K562 (cell line): ENCODE data around the gene MYMX. TPM values are rescaled to one million over a fixed set of nuclear protein-coding genes. Genes with fewer than 3 reads are reported as not detected.

Experiments
- ATAC-seq: fragments of 200-7000 bp; cut with Tn5 transposase; 3 replicates; pipeline ENCODE4 v1.9.1; 2020; ENCODE audit warnings: moderate library complexity
- BruUV-seq: library from RNA; stranded (reverse); fragments of 400-500 nt; replicated peaks from 2 replicates; lab custom pipeline; 2021; lab: Mats Ljungman, UMichigan
- CTCF ChIA-PET: fragments of 300-600 bp; formaldehyde crosslinking; extraction: SDS; loops from one replicate; lab custom pipeline; 2021; ENCODE audit warnings: low intra/inter-chr PET ratio; lab: Yijun Ruan, JAX
- POLR2A ChIA-PET: fragments of 300-600, 350-650 bp; sonication (Branson Sonifier 250); formaldehyde crosslinking; extraction: SDS; loops from one replicate; lab custom pipeline; 2021; ENCODE audit warnings: antibody characterized with exemption, inconsistent platforms; lab: Yijun Ruan, JAX
- DNase-seq, 4 experiments: peaks; one replicate each; pipeline versions ENCODE4 v3.0.0 to v3.0.0-alpha.2; 2011 to 2018; ENCODE audit warnings: low spot score in 3 of 4, mixed read lengths in 3 of 4; ENCODE audit errors: extremely low read depth in 1 of 4
- FAIRE-seq: peaks from 2 replicates; lab custom pipeline; 2011; peaks lifted over from hg19 to GRCh38; lab: Jason Lieb, UNC
- H2AFZ ChIP-seq: 2 replicates; pipeline ENCODE4 v1.6.0; 2011; ENCODE audit warnings: low read depth, low read length, control low read depth, inconsistent platforms
- H3K27ac ChIP-seq: fragments of 200-600 bp; 3 replicates; pipeline ENCODE4 v1.8.0; 2011; ENCODE audit warnings: low read depth, mild to moderate bottlenecking, control low read depth, inconsistent platforms, low read length, moderate library complexity, mixed read lengths; ENCODE audit errors: extremely low read depth
- H3K27me3 ChIP-seq, 2 experiments: fragments of 300-600 bp in 1 of 2; 2 replicates in 1 of 2; 3 replicates in 1 of 2; pipeline versions ENCODE4 v1.6.0 to v1.8.0; 2011; ENCODE audit warnings: inconsistent platforms in 2 of 2, low read length in 2 of 2, mild to moderate bottlenecking in 1 of 2, mixed read lengths in 1 of 2, moderate library complexity in 1 of 2; ENCODE audit not compliant: control insufficient read depth in 2 of 2, insufficient read depth in 2 of 2
- H3K36me3 ChIP-seq: fragments of 300-600 bp; 3 replicates; pipeline ENCODE4 v1.8.0; 2011; ENCODE audit warnings: mild to moderate bottlenecking, low read length, inconsistent platforms; ENCODE audit not compliant: control insufficient read depth, insufficient read depth
- H3K4me1 ChIP-seq, 2 experiments: fragments of 200-600 bp in 1 of 2; replicated peaks in 1 of 2; 2 replicates in 1 of 2; 3 replicates in 1 of 2; pipeline versions ENCODE4 v1.5.1 to v1.8.0; 2011; ENCODE audit warnings: inconsistent platforms in 2 of 2, low read length in 2 of 2, mild to moderate bottlenecking in 1 of 2, mixed read lengths in 1 of 2, moderate library complexity in 1 of 2; ENCODE audit not compliant: control insufficient read depth in 2 of 2, insufficient read depth in 2 of 2
- H3K4me2 ChIP-seq: 2 replicates; pipeline ENCODE4 v1.6.1; 2011; ENCODE audit warnings: low read length, control low read depth, inconsistent platforms, mixed read lengths; ENCODE audit not compliant: insufficient read depth
- H3K4me3 ChIP-seq: fragments of 200-600 bp; sonication (generic), shearing (Covaris generic); 2 replicates; pipeline ENCODE4 v1.5.1; 2016; ENCODE audit warnings: control low read depth, inconsistent platforms
- H3K79me2 ChIP-seq: fragments of 200-600 bp; 3 replicates; pipeline ENCODE4 v1.8.0; 2011; ENCODE audit warnings: low read length, inconsistent platforms; ENCODE audit not compliant: control insufficient read depth, insufficient read depth
- H3K9ac ChIP-seq, 2 experiments: 2 replicates each; pipeline versions ENCODE4 v1.6.0 to v1.6.1; 2011; ENCODE audit warnings: low read depth in 2 of 2, low read length in 2 of 2, control low read depth in 1 of 2, inconsistent platforms in 1 of 2, mild to moderate bottlenecking in 1 of 2, mixed read lengths in 1 of 2; ENCODE audit not compliant: insufficient read depth in 1 of 2
- H3K9me1 ChIP-seq: one replicate; pipeline ENCODE4 v1.6.0; 2011; ENCODE audit warnings: inconsistent platforms, mild to moderate bottlenecking, low read length, moderate library complexity; ENCODE audit not compliant: control insufficient read depth, insufficient read depth
- H3K9me3 ChIP-seq: replicated peaks from 2 replicates; pipeline ENCODE4 v1.5.1; 2011; ENCODE audit warnings: low read depth, low read length, inconsistent platforms; ENCODE audit not compliant: control insufficient read depth, insufficient read depth
- H4K20me1 ChIP-seq: replicated peaks from 2 replicates; pipeline ENCODE4 v1.6.1; 2011; ENCODE audit warnings: low read length, inconsistent platforms, mixed read lengths; ENCODE audit not compliant: control insufficient read depth, insufficient read depth
- E2F4 ChIP-seq: sonication (generic); formaldehyde crosslinking; IDR thresholded peaks from 2 replicates; pipeline ENCODE4 v1.8.0; 2022; ENCODE audit warnings: mild to moderate bottlenecking, low read depth, missing genetic modification reagents
- GATA2 ChIP-seq: sonication (generic); formaldehyde crosslinking; IDR thresholded peaks from 2 replicates; pipeline ENCODE4 v1.4.0; 2020; ENCODE audit warnings: mild to moderate bottlenecking, missing genetic modification reagents
- GTF2E2 ChIP-seq: fragments of 200-800 bp; sonication (Bioruptor generic); IDR thresholded peaks from 2 replicates; pipeline ENCODE4 v1.6.1; 2016; ENCODE audit warnings: missing genetic modification characterization, missing compliant biosample characterization
- NONO ChIP-seq, 2 experiments: fragments of 200-400 bp in 1 of 2; fragments of 450-650 bp in 1 of 2; formaldehyde crosslinking in 1 of 2; IDR thresholded peaks; 2 replicates each; pipeline ENCODE4 v1.6.1; 2017; ENCODE audit warnings: low read depth in 2 of 2, mild to moderate bottlenecking in 2 of 2, moderate library complexity in 2 of 2, low read length in 1 of 2
- PCBP1 ChIP-seq: fragments of 200-400 bp; formaldehyde crosslinking; IDR thresholded peaks from 2 replicates; pipeline ENCODE4 v1.6.1; 2018; ENCODE audit warnings: mild to moderate bottlenecking, low read depth, low read length; ENCODE audit not compliant: poor library complexity, severe bottlenecking
- PHF8 ChIP-seq: fragments of 200-600 bp; sonication (generic); IDR thresholded peaks from 2 replicates; pipeline ENCODE4 v1.6.1; 2012; ENCODE audit warnings: mixed run types, mild to moderate bottlenecking, inconsistent platforms, low read length, moderate library complexity, borderline replicate concordance
- SETDB1 ChIP-seq: IDR thresholded peaks from one replicate; pipeline ENCODE4 v1.6.1; 2012; ENCODE audit warnings: low read length, control low read depth, inconsistent platforms
- SNIP1 ChIP-seq: fragments of 450-650 bp; IDR thresholded peaks from 2 replicates; pipeline ENCODE4 v1.7.1; 2017; ENCODE audit warnings: low read depth, mild to moderate bottlenecking
- TEAD1 ChIP-seq, 2 experiments: fragments of 450-650 bp in 1 of 2; sonication (generic) in 1 of 2; formaldehyde crosslinking; IDR thresholded peaks; 2 replicates each; pipeline versions ENCODE4 v1.4.0 to v1.8.0; 2020 to 2022; ENCODE audit warnings: mild to moderate bottlenecking in 2 of 2, missing genetic modification reagents in 1 of 2
- THRA ChIP-seq: fragments of 450-650 bp; IDR thresholded peaks from 2 replicates; pipeline ENCODE4 v1.6.1; 2017; ENCODE audit warnings: mild to moderate bottlenecking, moderate library complexity
- ZBTB1 ChIP-seq: sonication (generic); formaldehyde crosslinking; IDR thresholded peaks from 2 replicates; pipeline ENCODE4 v1.8.1; 2023; ENCODE audit warnings: missing genetic modification reagents, low read depth, mild to moderate bottlenecking, borderline replicate concordance
- ZNF217 ChIP-seq: sonication (generic); formaldehyde crosslinking; IDR thresholded peaks from 2 replicates; pipeline ENCODE4 v1.8.0; 2022; ENCODE audit warnings: mild to moderate bottlenecking, missing genetic modification reagents
- ZNF444 ChIP-seq: fragments of 250-450 bp; sonication (Bioruptor Pico); IDR thresholded peaks from 2 replicates; pipeline ENCODE4 v1.4.0; 2020; ENCODE audit warnings: mild to moderate bottlenecking, moderate library complexity
- ZNF668 ChIP-seq: fragments of 250-450 bp; sonication (Bioruptor Pico); IDR thresholded peaks from 2 replicates; pipeline ENCODE4 v1.8.0; 2022; ENCODE audit warnings: mild to moderate bottlenecking, inconsistent platforms
- ZNF79 ChIP-seq: fragments of 250-450 bp; sonication (Bioruptor Pico); IDR thresholded peaks from 2 replicates; pipeline ENCODE4 v1.4.0; 2020; ENCODE audit warnings: low read depth, mild to moderate bottlenecking, moderate library complexity
- WGBS: fragments of 100-300 bp; shearing (Covaris generic); methylation state at CpG from one replicate; pipeline ENCODE4 v1.1.6; 2016; ENCODE audit warnings: low coverage, mixed read lengths; ENCODE audit not compliant: insufficient coverage; ENCODE audit errors: missing lambda C conversion rate; 5-methylcytosine and 5-hydroxymethylcytosine counted together
- in situ Hi-C: fragments of 300-500 bp; cut with MboI; formaldehyde crosslinking; loops from 4 replicates; pipeline ENCODE4 v1.15.0; 2018; ENCODE audit warnings: inconsistent platforms, mixed read lengths
- intact Hi-C: fragments of 100-400 bp; cut with micrococcal nuclease; formaldehyde crosslinking; loops from 2 replicates; pipeline ENCODE4 v1.14.2; 2022
- polyA plus RNA-seq, 8 experiments: library from polyadenylated mRNA; depleted of rRNA in 4 of 8; stranded (reverse) in 5 of 8; unstranded in 3 of 8; fragments of >200 nt; fragmentation: Nextera tagmentation in 2 of 8; fragmentation: Illumina TruSeq in 1 of 8; extraction: Ambion mirVana in 2 of 8; extraction: Trizol in 1 of 8; gene quantifications; 2 replicates each; pipeline versions ENCODE4 v1.2.1 to v1.2.3, GENCODE V29; 2011 to 2014; ENCODE audit warnings: inconsistent platforms in 1 of 8, missing spikeins in 1 of 8
- total RNA-seq, 7 experiments: library from RNA; depleted of rRNA in 6 of 7; stranded (reverse); fragments of >200 nt in 6 of 7; fragmentation: Illumina TruSeq in 2 of 7; extraction: Trizol in 2 of 7; gene quantifications; 2 replicates each; pipeline versions ENCODE4 v1.2.1 to v1.2.3, GENCODE V29; 2011 to 2021; ENCODE audit warnings: low replicate concordance in 1 of 7
- TF ChIP-seq, protein P1 (sequence below): sonication (generic); formaldehyde crosslinking; IDR thresholded peaks from 2 replicates; pipeline ENCODE4 v1.8.1; 2022; ENCODE audit warnings: missing genetic modification reagents
- TF ChIP-seq, protein P2 (sequence below): sonication (generic); formaldehyde crosslinking; IDR thresholded peaks from 2 replicates; pipeline ENCODE4 v1.8.0; 2022; ENCODE audit warnings: missing genetic modification reagents, mild to moderate bottlenecking, borderline replicate concordance

MYMX gene
- total and polyA plus RNA-seq, 9 of the 15 experiments (the other 6 are each of a cell fraction or from before 2014, with no cell fraction given) = 0.12 TPM; not detected in 8

- in situ Hi-C loops = no loop called here
- TF ChIP-seq PCBP1 (no peak), SNIP1 (no peak), NONO (IDR thresholded peaks at IDR 0.05; ENCODE audit: low read depth in 2 of 2, low read length in 1 of 2) (no peak), GTF2E2 (tag) (no peak), ZBTB1 (CRISPR knock-in tag) (no peak), E2F4 (no peak), TEAD1 (CRISPR knock-in tag; IDR thresholded peaks at IDR 0.05) (no peak), SETDB1 (no peak), PHF8 (no peak), THRA (peak; percentile 67; the same call in 1 of the 2 replicates), ZNF79 (no peak), ZNF217 (CRISPR knock-in tag) (0 out of 2 replicates have a peak, but pooled peaks have one; percentile 35), ZNF444 (CRISPR knock-in tag) (no peak), ZNF668 (CRISPR knock-in tag) (no peak), GATA2 (peak; percentile 85)
- TF ChIP-seq, protein P1, sequence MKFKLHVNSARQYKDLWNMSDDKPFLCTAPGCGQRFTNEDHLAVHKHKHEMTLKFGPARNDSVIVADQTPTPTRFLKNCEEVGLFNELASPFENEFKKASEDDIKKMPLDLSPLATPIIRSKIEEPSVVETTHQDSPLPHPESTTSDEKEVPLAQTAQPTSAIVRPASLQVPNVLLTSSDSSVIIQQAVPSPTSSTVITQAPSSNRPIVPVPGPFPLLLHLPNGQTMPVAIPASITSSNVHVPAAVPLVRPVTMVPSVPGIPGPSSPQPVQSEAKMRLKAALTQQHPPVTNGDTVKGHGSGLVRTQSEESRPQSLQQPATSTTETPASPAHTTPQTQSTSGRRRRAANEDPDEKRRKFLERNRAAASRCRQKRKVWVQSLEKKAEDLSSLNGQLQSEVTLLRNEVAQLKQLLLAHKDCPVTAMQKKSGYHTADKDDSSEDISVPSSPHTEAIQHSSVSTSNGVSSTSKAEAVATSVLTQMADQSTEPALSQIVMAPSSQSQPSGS (CRISPR knock-in tag) = no peak
- TF ChIP-seq, protein P2, sequence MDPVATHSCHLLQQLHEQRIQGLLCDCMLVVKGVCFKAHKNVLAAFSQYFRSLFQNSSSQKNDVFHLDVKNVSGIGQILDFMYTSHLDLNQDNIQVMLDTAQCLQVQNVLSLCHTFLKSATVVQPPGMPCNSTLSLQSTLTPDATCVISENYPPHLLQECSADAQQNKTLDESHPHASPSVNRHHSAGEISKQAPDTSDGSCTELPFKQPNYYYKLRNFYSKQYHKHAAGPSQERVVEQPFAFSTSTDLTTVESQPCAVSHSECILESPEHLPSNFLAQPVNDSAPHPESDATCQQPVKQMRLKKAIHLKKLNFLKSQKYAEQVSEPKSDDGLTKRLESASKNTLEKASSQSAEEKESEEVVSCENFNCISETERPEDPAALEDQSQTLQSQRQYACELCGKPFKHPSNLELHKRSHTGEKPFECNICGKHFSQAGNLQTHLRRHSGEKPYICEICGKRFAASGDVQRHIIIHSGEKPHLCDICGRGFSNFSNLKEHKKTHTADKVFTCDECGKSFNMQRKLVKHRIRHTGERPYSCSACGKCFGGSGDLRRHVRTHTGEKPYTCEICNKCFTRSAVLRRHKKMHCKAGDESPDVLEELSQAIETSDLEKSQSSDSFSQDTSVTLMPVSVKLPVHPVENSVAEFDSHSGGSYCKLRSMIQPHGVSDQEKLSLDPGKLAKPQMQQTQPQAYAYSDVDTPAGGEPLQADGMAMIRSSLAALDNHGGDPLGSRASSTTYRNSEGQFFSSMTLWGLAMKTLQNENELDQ = no peak
Measured at GRCh38 chr6:44203955-44204354, 12.8 kb upstream of the MYMX start.

More at GRCh38 chr6:44203955-44204354, 12.8 kb upstream of the MYMX start:
- no peak overlapping the region for H3K27ac ChIP-seq
- H3K79me2 ChIP-seq = no peaks in the 10 kb centered on the region
- H3K4me1 ChIP-seq = peaks cover 34 to 47% of the 10 kb centered on the region in 2 experiments
- FAIRE-seq (no peak), ATAC-seq (no peak), DNase-seq (peak in 1 of 4 experiments; percentile 58)
- BruUV-seq = no TSS peak
- no peaks in the 10 kb centered on the region for H4K20me1 ChIP-seq
- ChIA-PET POLR2A (interaction anchor here (0.8 to 1.8 kb wide), 3 partner anchors 11 to 29 kb away, joined by 3 to 10 read pairs (median 4); no protein-coding TSS in a partner anchor), CTCF (no interaction called here)
- intact Hi-C loops = no loop called here
- no peaks in the 10 kb centered on the region for H3K9me3 ChIP-seq
- no peak overlapping the region for H2AFZ ChIP-seq
- no peak overlapping the region for H3K4me2 ChIP-seq
- no peak overlapping the region for H3K4me3 ChIP-seq
- no peaks in the 10 kb centered on the region for H3K36me3 ChIP-seq
- H3K27me3 ChIP-seq = no peaks in the 10 kb centered on the region
- H3K9me1 ChIP-seq = no peaks in the 10 kb centered on the region
- WGBS = 15% methylated on average over 6 of the region's 6 CpGs
- no peak overlapping the region for H3K9ac ChIP-seq
